ENCODE data around the gene CPLX1.

- TF ChIP-seq POLR2A (IDR thresholded peaks at IDR 0.05) (no peak), EP300 (IDR thresholded peaks at IDR 0.05) (no peak)
- TF ChIP-seq, protein P1, sequence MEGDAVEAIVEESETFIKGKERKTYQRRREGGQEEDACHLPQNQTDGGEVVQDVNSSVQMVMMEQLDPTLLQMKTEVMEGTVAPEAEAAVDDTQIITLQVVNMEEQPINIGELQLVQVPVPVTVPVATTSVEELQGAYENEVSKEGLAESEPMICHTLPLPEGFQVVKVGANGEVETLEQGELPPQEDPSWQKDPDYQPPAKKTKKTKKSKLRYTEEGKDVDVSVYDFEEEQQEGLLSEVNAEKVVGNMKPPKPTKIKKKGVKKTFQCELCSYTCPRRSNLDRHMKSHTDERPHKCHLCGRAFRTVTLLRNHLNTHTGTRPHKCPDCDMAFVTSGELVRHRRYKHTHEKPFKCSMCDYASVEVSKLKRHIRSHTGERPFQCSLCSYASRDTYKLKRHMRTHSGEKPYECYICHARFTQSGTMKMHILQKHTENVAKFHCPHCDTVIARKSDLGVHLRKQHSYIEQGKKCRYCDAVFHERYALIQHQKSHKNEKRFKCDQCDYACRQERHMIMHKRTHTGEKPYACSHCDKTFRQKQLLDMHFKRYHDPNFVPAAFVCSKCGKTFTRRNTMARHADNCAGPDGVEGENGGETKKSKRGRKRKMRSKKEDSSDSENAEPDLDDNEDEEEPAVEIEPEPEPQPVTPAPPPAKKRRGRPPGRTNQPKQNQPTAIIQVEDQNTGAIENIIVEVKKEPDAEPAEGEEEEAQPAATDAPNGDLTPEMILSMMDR (IDR thresholded peaks at IDR 0.05) = no peak
These were observed 30.4 kb upstream of the CPLX1 start for GRCh38 chr4:856225-856901.

Measured in tibial nerve (tissue), 4 donors.